Measurements from ENCODE around the gene LFNG.

The LFNG gene

GRCh38 chr7:2576742-2577491 lies 57.3 kb downstream of the LFNG start:
- no peak for DNase-seq

Measured in NCI-H774 (cell line).